ENCODE measurements around the gene NCAM2.

NCAM2 gene

GRCh38 chr21:21466752-21467151 is 468.5 kb downstream of the NCAM2 start:
- no peak for DNase-seq

GRCh38 chr21:21468003-21468402 is 469.8 kb downstream of the NCAM2 start:
- DNase-seq = no peak

DNA sequence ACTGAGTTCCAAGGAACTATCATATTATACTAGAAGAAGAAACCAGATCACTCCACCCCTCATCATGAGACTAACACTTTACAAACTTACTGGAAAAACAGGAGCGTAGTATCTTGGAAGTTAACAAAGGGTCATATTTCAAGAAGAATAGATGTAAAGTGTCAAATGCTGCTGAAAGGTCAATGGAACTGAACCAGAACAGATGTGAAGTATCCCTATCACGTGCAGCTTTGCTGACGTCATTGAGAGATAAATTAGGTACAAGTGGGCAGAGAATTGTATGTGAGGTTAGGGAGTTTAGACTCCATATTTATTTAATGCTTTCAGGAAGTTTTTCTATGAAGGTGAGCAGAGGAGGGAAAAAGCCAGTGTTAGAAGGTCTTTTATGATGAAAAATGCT is 483.0 kb downstream of the NCAM2 start:
- DNase-seq = no peak

DNA sequence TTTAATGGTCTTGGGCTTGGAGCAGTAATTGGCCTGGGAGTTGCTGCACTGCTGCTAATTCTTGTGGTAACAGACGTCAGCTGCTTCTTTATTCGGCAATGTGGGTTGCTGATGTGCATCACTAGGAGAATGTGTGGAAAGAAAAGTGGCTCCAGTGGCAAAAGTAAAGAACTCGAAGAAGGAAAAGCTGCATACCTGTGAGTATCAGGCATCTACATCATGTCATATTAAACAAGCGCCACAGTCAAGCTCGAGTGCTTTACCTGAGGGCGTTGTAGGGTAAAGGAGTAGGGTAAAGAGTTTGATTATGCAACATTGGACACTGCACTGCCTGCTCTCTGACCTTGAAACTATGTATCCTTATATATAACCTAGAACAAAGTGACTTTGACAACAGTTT is 510.6 kb downstream of the NCAM2 start:
- no peak for DNase-seq

DNA sequence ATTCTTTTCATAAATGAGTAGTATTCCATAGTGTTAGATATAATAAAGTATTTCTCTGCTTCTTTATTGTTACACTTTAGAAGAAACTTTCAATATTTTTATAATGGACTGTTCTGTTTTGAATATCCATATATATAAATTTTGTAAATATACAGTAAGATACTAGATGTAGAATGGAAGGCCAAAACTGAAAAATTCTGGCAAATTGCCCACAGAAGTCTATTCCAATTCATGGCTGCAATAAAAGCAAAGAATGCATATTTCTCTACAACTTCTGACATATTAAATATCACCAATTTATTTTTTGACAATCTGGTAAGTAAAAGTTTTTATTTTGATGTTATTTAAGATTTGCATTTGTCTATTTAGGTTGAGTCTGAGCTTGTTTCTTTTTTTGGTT is 532.5 kb downstream of the NCAM2 start:
- no peak for DNase-seq

DNA sequence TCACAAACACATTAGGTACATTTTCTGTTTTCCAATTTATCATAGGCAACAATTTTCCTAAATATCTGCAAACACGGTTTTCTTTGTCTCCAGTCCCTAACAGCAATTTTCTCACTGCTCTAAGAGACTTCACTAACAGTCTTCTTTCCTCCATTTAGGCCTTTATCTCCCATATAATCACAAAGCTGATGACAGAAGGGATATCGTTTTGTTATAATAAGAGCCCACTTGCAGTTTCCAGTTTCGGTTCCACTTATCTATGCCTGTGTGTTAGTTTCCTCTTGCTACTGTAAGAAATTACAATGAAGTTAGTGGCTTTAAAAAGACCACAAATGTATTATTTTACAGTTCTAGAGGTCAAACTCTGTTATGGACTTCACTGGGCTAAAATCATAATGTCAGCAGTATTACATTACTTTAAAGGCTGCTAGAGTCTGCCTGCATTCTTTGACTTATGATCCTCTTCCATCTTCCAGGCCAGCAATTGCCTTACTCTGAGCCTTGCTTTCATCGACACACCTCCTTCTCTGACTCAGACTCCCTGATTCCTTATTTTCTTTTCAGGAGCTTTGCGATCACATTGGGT is 549.3 kb downstream of the NCAM2 start:
- DNase-seq = no peak

DNA sequence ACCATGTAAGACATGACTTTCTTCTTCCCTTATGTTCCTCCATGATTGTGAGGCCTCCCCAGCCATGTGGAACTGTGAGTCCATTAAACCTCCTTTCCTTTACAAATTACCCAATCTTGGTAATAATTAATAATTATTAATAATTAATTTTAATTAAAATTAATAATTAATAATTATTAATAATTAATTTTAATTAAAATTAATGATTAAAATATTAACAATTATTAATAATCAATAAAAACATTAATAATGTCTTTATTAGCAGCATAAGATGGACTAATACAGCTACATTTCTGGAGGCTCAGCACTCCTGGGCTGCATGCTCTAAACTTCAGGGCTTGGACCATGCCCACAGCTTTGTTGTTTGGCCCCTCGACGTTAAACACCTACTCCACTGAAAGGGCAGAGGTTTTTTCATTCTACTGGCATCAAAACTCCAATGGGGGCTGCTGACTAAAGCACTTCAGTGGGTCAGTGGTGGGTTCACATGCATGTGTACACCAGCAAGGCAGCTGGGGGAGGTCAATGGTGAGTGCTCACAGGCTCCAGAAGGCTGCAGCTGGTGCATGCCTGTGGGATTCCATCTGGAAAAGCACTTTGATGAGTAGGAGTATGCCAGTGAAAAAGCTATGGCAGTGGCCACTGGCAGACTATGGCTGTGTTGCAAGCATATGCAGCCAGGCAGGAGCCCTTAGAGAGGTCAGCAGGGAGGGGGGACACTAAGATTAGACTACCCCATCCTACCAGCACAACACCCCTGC is 561.3 kb downstream of the NCAM2 start:
- DNase-seq = no peak
